K562 (cell line): ENCODE measurements around the gene ALK. TPM values are rescaled to one million over a fixed set of nuclear protein-coding genes. Genes with fewer than 3 reads are reported as not detected.

Experiments
- ATAC-seq: fragments of 200-7000 bp; cut with Tn5 transposase; 3 replicates; pipeline ENCODE4 v1.9.1; 2020; ENCODE audit warnings: moderate library complexity
- BruUV-seq: library from RNA; stranded (reverse); fragments of 400-500 nt; replicated peaks from 2 replicates; lab custom pipeline; 2021; lab: Mats Ljungman, UMichigan
- CTCF ChIA-PET: fragments of 300-600 bp; formaldehyde crosslinking; extraction: SDS; loops from one replicate; lab custom pipeline; 2021; ENCODE audit warnings: low intra/inter-chr PET ratio; lab: Yijun Ruan, JAX
- POLR2A ChIA-PET: fragments of 300-600, 350-650 bp; sonication (Branson Sonifier 250); formaldehyde crosslinking; extraction: SDS; loops from one replicate; lab custom pipeline; 2021; ENCODE audit warnings: antibody characterized with exemption, inconsistent platforms; lab: Yijun Ruan, JAX
- DNase-seq, 4 experiments: peaks; one replicate each; pipeline versions ENCODE4 v3.0.0 to v3.0.0-alpha.2; 2011 to 2018; ENCODE audit warnings: low spot score in 3 of 4, mixed read lengths in 3 of 4; ENCODE audit errors: extremely low read depth in 1 of 4
- FAIRE-seq: peaks from 2 replicates; lab custom pipeline; 2011; peaks lifted over from hg19 to GRCh38; lab: Jason Lieb, UNC
- H2AFZ ChIP-seq: 2 replicates; pipeline ENCODE4 v1.6.0; 2011; ENCODE audit warnings: low read depth, low read length, control low read depth, inconsistent platforms
- H3K27ac ChIP-seq: fragments of 200-600 bp; 3 replicates; pipeline ENCODE4 v1.8.0; 2011; ENCODE audit warnings: low read depth, mild to moderate bottlenecking, control low read depth, inconsistent platforms, low read length, moderate library complexity, mixed read lengths; ENCODE audit errors: extremely low read depth
- H3K27me3 ChIP-seq, 2 experiments: fragments of 300-600 bp in 1 of 2; 2 replicates in 1 of 2; 3 replicates in 1 of 2; pipeline versions ENCODE4 v1.6.0 to v1.8.0; 2011; ENCODE audit warnings: inconsistent platforms in 2 of 2, low read length in 2 of 2, mild to moderate bottlenecking in 1 of 2, mixed read lengths in 1 of 2, moderate library complexity in 1 of 2; ENCODE audit not compliant: control insufficient read depth in 2 of 2, insufficient read depth in 2 of 2
- H3K36me3 ChIP-seq: fragments of 300-600 bp; 3 replicates; pipeline ENCODE4 v1.8.0; 2011; ENCODE audit warnings: mild to moderate bottlenecking, low read length, inconsistent platforms; ENCODE audit not compliant: control insufficient read depth, insufficient read depth
- H3K4me1 ChIP-seq, 2 experiments: fragments of 200-600 bp in 1 of 2; replicated peaks in 1 of 2; 2 replicates in 1 of 2; 3 replicates in 1 of 2; pipeline versions ENCODE4 v1.5.1 to v1.8.0; 2011; ENCODE audit warnings: inconsistent platforms in 2 of 2, low read length in 2 of 2, mild to moderate bottlenecking in 1 of 2, mixed read lengths in 1 of 2, moderate library complexity in 1 of 2; ENCODE audit not compliant: control insufficient read depth in 2 of 2, insufficient read depth in 2 of 2
- H3K4me2 ChIP-seq: 2 replicates; pipeline ENCODE4 v1.6.1; 2011; ENCODE audit warnings: low read length, control low read depth, inconsistent platforms, mixed read lengths; ENCODE audit not compliant: insufficient read depth
- H3K4me3 ChIP-seq: fragments of 200-600 bp; sonication (generic), shearing (Covaris generic); 2 replicates; pipeline ENCODE4 v1.5.1; 2016; ENCODE audit warnings: control low read depth, inconsistent platforms
- H3K79me2 ChIP-seq: fragments of 200-600 bp; 3 replicates; pipeline ENCODE4 v1.8.0; 2011; ENCODE audit warnings: low read length, inconsistent platforms; ENCODE audit not compliant: control insufficient read depth, insufficient read depth
- H3K9ac ChIP-seq, 2 experiments: 2 replicates each; pipeline versions ENCODE4 v1.6.0 to v1.6.1; 2011; ENCODE audit warnings: low read depth in 2 of 2, low read length in 2 of 2, control low read depth in 1 of 2, inconsistent platforms in 1 of 2, mild to moderate bottlenecking in 1 of 2, mixed read lengths in 1 of 2; ENCODE audit not compliant: insufficient read depth in 1 of 2
- H3K9me1 ChIP-seq: one replicate; pipeline ENCODE4 v1.6.0; 2011; ENCODE audit warnings: inconsistent platforms, mild to moderate bottlenecking, low read length, moderate library complexity; ENCODE audit not compliant: control insufficient read depth, insufficient read depth
- H3K9me3 ChIP-seq: replicated peaks from 2 replicates; pipeline ENCODE4 v1.5.1; 2011; ENCODE audit warnings: low read depth, low read length, inconsistent platforms; ENCODE audit not compliant: control insufficient read depth, insufficient read depth
- H4K20me1 ChIP-seq: replicated peaks from 2 replicates; pipeline ENCODE4 v1.6.1; 2011; ENCODE audit warnings: low read length, inconsistent platforms, mixed read lengths; ENCODE audit not compliant: control insufficient read depth, insufficient read depth
- NR2C1 ChIP-seq, 2 experiments: fragments of 450-650 bp; IDR thresholded peaks; 2 replicates each; pipeline ENCODE4 v1.6.1; 2017; ENCODE audit warnings: mild to moderate bottlenecking in 2 of 2, antibody characterized with exemption in 1 of 2, inconsistent platforms in 1 of 2, missing compliant biosample characterization in 1 of 2, missing genetic modification characterization in 1 of 2
- WGBS: fragments of 100-300 bp; shearing (Covaris generic); methylation state at CpG from one replicate; pipeline ENCODE4 v1.1.6; 2016; ENCODE audit warnings: low coverage, mixed read lengths; ENCODE audit not compliant: insufficient coverage; ENCODE audit errors: missing lambda C conversion rate; 5-methylcytosine and 5-hydroxymethylcytosine counted together
- in situ Hi-C: fragments of 300-500 bp; cut with MboI; formaldehyde crosslinking; loops from 4 replicates; pipeline ENCODE4 v1.15.0; 2018; ENCODE audit warnings: inconsistent platforms, mixed read lengths
- intact Hi-C: fragments of 100-400 bp; cut with micrococcal nuclease; formaldehyde crosslinking; loops from 2 replicates; pipeline ENCODE4 v1.14.2; 2022
- polyA plus RNA-seq, 8 experiments: library from polyadenylated mRNA; depleted of rRNA in 4 of 8; stranded (reverse) in 5 of 8; unstranded in 3 of 8; fragments of >200 nt; fragmentation: Nextera tagmentation in 2 of 8; fragmentation: Illumina TruSeq in 1 of 8; extraction: Ambion mirVana in 2 of 8; extraction: Trizol in 1 of 8; gene quantifications; 2 replicates each; pipeline versions ENCODE4 v1.2.1 to v1.2.3, GENCODE V29; 2011 to 2014; ENCODE audit warnings: inconsistent platforms in 1 of 8, missing spikeins in 1 of 8
- total RNA-seq, 7 experiments: library from RNA; depleted of rRNA in 6 of 7; stranded (reverse); fragments of >200 nt in 6 of 7; fragmentation: Illumina TruSeq in 2 of 7; extraction: Trizol in 2 of 7; gene quantifications; 2 replicates each; pipeline versions ENCODE4 v1.2.1 to v1.2.3, GENCODE V29; 2011 to 2021; ENCODE audit warnings: low replicate concordance in 1 of 7
- TF ChIP-seq, protein P1 (sequence below): fragments of 450-650 bp; IDR thresholded peaks from 2 replicates; pipeline ENCODE4 v1.6.1; 2018; ENCODE audit not compliant: partially characterized antibody

The ALK gene
- total and polyA plus RNA-seq, 9 of the 15 experiments (the other 6 are each of a cell fraction or from before 2014, with no cell fraction given) = not detected

GRCh38 chr2:29789911-29790485 lies 131.4 kb downstream of the ALK start:
- CTCF ChIA-PET = no interaction called here
- no peak overlapping the region for H3K27ac ChIP-seq

More at GRCh38 chr2:29789911-29790485, 131.4 kb downstream of the ALK start:
- 0 out of 5 replicates have a peak, but pooled peaks cover 0 to 1% of the 10 kb centered on the region in 2 experiments for H3K27me3 ChIP-seq
- no peaks in the 10 kb centered on the region for H3K9me1 ChIP-seq
- in situ Hi-C loops (no loop called here), intact Hi-C loops (no loop called here)
- DNase-seq (no peak), ATAC-seq (no peak), FAIRE-seq (no peak)
- H3K9me3 ChIP-seq = no peaks in the 10 kb centered on the region
- 2% methylated on average over 5 of the region's 5 CpGs for WGBS
- no peaks in the 10 kb centered on the region for H3K4me1 ChIP-seq
- H3K79me2 ChIP-seq = no peaks in the 10 kb centered on the region
- POLR2A ChIA-PET = no interaction called here
- H4K20me1 ChIP-seq = no peaks in the 10 kb centered on the region
- H3K4me2 ChIP-seq = no peak overlapping the region
- no peak overlapping the region for H3K4me3 ChIP-seq
- no peak overlapping the region for H3K9ac ChIP-seq
- TF ChIP-seq NR2C1 (IDR thresholded peaks at IDR 0.05) (no peak), NR2C1 (tag; IDR thresholded peaks at IDR 0.05) (no peak)
- TF ChIP-seq, protein P1, sequence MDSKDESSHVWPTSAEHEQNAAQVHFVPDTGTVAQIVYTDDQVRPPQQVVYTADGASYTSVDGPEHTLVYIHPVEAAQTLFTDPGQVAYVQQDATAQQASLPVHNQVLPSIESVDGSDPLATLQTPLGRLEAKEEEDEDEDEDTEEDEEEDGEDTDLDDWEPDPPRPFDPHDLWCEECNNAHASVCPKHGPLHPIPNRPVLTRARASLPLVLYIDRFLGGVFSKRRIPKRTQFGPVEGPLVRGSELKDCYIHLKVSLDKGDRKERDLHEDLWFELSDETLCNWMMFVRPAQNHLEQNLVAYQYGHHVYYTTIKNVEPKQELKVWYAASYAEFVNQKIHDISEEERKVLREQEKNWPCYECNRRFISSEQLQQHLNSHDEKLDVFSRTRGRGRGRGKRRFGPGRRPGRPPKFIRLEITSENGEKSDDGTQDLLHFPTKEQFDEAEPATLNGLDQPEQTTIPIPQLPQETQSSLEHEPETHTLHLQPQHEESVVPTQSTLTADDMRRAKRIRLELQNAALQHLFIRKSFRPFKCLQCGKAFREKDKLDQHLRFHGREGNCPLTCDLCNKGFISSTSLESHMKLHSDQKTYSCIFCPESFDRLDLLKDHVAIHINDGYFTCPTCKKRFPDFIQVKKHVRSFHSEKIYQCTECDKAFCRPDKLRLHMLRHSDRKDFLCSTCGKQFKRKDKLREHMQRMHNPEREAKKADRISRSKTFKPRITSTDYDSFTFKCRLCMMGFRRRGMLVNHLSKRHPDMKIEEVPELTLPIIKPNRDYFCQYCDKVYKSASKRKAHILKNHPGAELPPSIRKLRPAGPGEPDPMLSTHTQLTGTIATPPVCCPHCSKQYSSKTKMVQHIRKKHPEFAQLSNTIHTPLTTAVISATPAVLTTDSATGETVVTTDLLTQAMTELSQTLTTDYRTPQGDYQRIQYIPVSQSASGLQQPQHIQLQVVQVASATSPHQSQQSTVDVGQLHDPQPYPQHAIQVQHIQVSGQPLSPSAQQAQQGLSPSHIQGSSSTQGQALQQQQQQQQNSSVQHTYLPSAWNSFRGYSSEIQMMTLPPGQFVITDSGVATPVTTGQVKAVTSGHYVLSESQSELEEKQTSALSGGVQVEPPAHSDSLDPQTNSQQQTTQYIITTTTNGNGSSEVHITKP = no peak
- H3K36me3 ChIP-seq = no peaks in the 10 kb centered on the region
- BruUV-seq = no TSS peak
- H2AFZ ChIP-seq = no peak overlapping the region
